ENCODE data around the gene ADCY3. TPM values are rescaled to one million over a fixed set of nuclear protein-coding genes. Genes with fewer than 3 reads are reported as not detected.

Gene ADCY3
- total RNA-seq, 3 donors from 2014 or later (not counting 1 experiment from before 2014, with no cell fraction given): 5.4 to 9.2 (median 7.6) TPM

- Mint-ChIP-seq H3K4me1 (peaks cover 0 to 7% of the 10 kb centered on the region in 2 donors), H3K27ac (peak overlapping the region in 1 of 2 donors; percentile 49), H3K36me3 (no peaks in the 10 kb centered on the region), H3K9me3 (no peaks in the 10 kb centered on the region), H3K4me3 (no peak overlapping the region), H3K27me3 (ENCODE audit: low read depth in 2 of 2) (peaks cover 0 to 4% of the 10 kb centered on the region in 2 donors)
- TF ChIP-seq, protein P1, sequence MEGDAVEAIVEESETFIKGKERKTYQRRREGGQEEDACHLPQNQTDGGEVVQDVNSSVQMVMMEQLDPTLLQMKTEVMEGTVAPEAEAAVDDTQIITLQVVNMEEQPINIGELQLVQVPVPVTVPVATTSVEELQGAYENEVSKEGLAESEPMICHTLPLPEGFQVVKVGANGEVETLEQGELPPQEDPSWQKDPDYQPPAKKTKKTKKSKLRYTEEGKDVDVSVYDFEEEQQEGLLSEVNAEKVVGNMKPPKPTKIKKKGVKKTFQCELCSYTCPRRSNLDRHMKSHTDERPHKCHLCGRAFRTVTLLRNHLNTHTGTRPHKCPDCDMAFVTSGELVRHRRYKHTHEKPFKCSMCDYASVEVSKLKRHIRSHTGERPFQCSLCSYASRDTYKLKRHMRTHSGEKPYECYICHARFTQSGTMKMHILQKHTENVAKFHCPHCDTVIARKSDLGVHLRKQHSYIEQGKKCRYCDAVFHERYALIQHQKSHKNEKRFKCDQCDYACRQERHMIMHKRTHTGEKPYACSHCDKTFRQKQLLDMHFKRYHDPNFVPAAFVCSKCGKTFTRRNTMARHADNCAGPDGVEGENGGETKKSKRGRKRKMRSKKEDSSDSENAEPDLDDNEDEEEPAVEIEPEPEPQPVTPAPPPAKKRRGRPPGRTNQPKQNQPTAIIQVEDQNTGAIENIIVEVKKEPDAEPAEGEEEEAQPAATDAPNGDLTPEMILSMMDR (IDR thresholded peaks at IDR 0.05): no peak
- Histone ChIP-seq H3K27me3 (ENCODE audit: control insufficient read depth, insufficient read depth, low read length) (no peaks in the 10 kb centered on the region), H3K4me1 (ENCODE audit: control insufficient read depth, insufficient read depth, low read length) (no peaks in the 10 kb centered on the region), H3K9me3 (ENCODE audit: control insufficient read depth, insufficient read depth, low read length) (no peaks in the 10 kb centered on the region), H3K27ac (ENCODE audit: low read length) (no peak overlapping the region), H3K4me3 (ENCODE audit: low read length) (no peak overlapping the region), H3K36me3 (ENCODE audit: control insufficient read depth, insufficient read depth, low read length) (no peaks in the 10 kb centered on the region)
- WGBS (ENCODE audit: insufficient coverage): 89% methylated on average over 19 of the region's 20 CpGs
- ATAC-seq (no peak), DNase-seq (no peak)
- intact Hi-C loops (cut with micrococcal nuclease): no loop called here
Measured at GRCh38 chr2:24887307-24887874, 32.6 kb downstream of the ADCY3 start.

DNA sequence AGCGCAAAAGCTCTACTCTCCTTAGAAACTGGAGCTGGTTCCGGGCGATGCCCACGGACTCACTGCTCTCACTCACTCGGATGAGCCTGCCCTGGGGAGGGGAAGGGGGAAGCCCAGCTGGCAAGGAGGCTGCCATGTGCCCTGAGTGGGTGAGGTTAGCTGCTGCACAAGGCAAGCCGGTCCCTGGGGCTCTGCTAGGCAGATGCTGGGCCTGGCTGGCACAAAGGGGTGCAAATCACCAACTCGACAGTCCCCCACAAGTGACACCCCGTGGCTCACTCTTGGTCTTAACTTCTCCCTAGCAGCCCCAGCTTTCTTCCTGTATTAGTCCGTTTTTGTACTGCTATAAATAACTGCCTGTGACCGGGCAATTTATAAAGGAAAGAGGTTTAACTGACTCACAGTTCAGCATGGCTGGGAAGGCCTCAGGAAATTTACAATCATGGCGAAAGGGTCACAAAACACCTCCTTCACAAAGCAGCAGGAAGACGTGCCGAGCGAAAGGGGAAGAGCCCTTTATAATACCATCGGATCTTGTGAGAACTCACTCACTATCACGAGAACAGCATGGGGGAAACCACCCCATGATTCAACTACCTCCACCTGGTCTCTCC, 33.2 kb downstream of the ADCY3 start:
- Mint-ChIP-seq H3K27ac (peak overlapping the region in 1 of 2 donors; percentile 49), H3K4me1 (peaks cover 0 to 7% of the 10 kb centered on the region in 2 donors), H3K36me3 (no peaks in the 10 kb centered on the region), H3K27me3 (ENCODE audit: low read depth in 2 of 2) (peaks cover 0 to 4% of the 10 kb centered on the region in 2 donors), H3K9me3 (no peaks in the 10 kb centered on the region), H3K4me3 (no peak overlapping the region)
- TF ChIP-seq, protein P1 (IDR thresholded peaks at IDR 0.05): no peak
- H3K4me1 ChIP-seq (ENCODE audit: control insufficient read depth, insufficient read depth, low read length): no peaks in the 10 kb centered on the region
- no peaks in the 10 kb centered on the region for H3K36me3 ChIP-seq (ENCODE audit: control insufficient read depth, insufficient read depth, low read length)
- no peaks in the 10 kb centered on the region for H3K9me3 ChIP-seq (ENCODE audit: control insufficient read depth, insufficient read depth, low read length)
- peak overlapping the region; percentile 13 for H3K4me3 ChIP-seq (ENCODE audit: low read length)
- ATAC-seq: peak in 1 of 3 donors; percentile 25
- H3K27me3 ChIP-seq (ENCODE audit: control insufficient read depth, insufficient read depth, low read length): no peaks in the 10 kb centered on the region
- WGBS (ENCODE audit: insufficient coverage): 38% methylated on average over 13 of the region's 16 CpGs
- DNase-seq: no peak
- intact Hi-C loops (cut with micrococcal nuclease): no loop called here
- no peak overlapping the region for H3K27ac ChIP-seq (ENCODE audit: low read length)

DNA sequence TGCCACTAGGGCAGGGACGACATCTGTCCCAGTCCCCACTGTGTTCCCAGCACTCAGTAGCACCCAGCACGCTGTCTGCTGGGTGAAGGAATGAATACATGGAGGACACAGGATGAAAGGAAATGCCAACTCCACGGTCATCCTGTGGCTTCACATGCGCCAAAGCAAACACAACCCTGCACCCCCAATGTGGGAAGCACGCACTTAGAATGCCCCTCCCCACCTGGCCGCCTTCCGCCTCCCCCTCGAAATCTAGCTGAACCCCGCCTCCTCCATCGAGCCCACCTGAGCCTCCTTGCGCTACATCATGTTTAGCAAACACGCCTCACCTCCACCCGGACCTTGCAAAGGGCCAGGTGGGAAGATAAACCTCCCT, 33.9 kb downstream of the ADCY3 start:
- 81% methylated on average over 13 of the region's 13 CpGs for WGBS (ENCODE audit: insufficient coverage)
- peak overlapping the region in 1 of 2 donors; percentile 49 for H3K27ac Mint-ChIP-seq
- Histone ChIP-seq H3K9me3 (ENCODE audit: control insufficient read depth, insufficient read depth, low read length) (no peaks in the 10 kb centered on the region), H3K27me3 (ENCODE audit: control insufficient read depth, insufficient read depth, low read length) (no peaks in the 10 kb centered on the region), H3K4me1 (ENCODE audit: control insufficient read depth, insufficient read depth, low read length) (no peaks in the 10 kb centered on the region), H3K27ac (ENCODE audit: low read length) (no peak overlapping the region), H3K36me3 (ENCODE audit: control insufficient read depth, insufficient read depth, low read length) (no peaks in the 10 kb centered on the region), H3K4me3 (ENCODE audit: low read length) (peak overlapping the region; percentile 13)
- TF ChIP-seq, protein P1 (IDR thresholded peaks at IDR 0.05): no peak
- H3K4me1 Mint-ChIP-seq: peaks cover 0 to 12% of the 10 kb centered on the region in 2 donors
- ATAC-seq: no peak
- no peaks in the 10 kb centered on the region for H3K9me3 Mint-ChIP-seq
- no peaks in the 10 kb centered on the region for H3K36me3 Mint-ChIP-seq
- intact Hi-C loops (cut with micrococcal nuclease): no loop called here
- H3K27me3 Mint-ChIP-seq (ENCODE audit: low read depth in 2 of 2): peaks cover 0 to 4% of the 10 kb centered on the region in 2 donors
- no peak for DNase-seq
- H3K4me3 Mint-ChIP-seq: no peak overlapping the region
